H1 (cell line): ENCODE measurements around the gene MPP2. TPM values are rescaled to one million over a fixed set of nuclear protein-coding genes. Genes with fewer than 3 reads are reported as not detected.

ENCODE experiments used
- CTCF ChIA-PET: fragments of 300-600 bp; sonication (Branson Sonifier 250); formaldehyde crosslinking; loops from one replicate; lab custom pipeline; 2021; ENCODE audit not compliant: partially characterized antibody; lab: Charles Lee
- POLR2A ChIA-PET: fragments of 300-600 bp; sonication (Branson Sonifier 250); formaldehyde crosslinking; loops from one replicate; lab custom pipeline; 2021; ENCODE audit warnings: inconsistent platforms; ENCODE audit not compliant: partially characterized antibody; lab: Charles Lee
- DNase-seq, 2 experiments: peaks; one replicate each; pipeline versions ENCODE4 v3.0.0 to v3.0.0-alpha.2; 2010 to 2022; ENCODE audit warnings: low spot score in 2 of 2, low read depth in 1 of 2, mixed read lengths in 1 of 2
- FAIRE-seq: peaks from 2 replicates; lab custom pipeline; 2011; peaks lifted over from hg19 to GRCh38; lab: Jason Lieb, UNC
- H2AFZ ChIP-seq: 2 replicates; pipeline ENCODE4 v1.8.1; 2012; ENCODE audit warnings: low read length, inconsistent platforms
- H2AK5ac ChIP-seq: 2 replicates; pipeline ENCODE4 v1.6.1; 2013; ENCODE audit warnings: low read depth, low read length
- H2BK120ac ChIP-seq: replicated peaks from 2 replicates; pipeline ENCODE3; 2013; ENCODE audit warnings: low read depth, low read length, inconsistent platforms
- H2BK12ac ChIP-seq: 2 replicates; pipeline ENCODE4 v1.6.1; 2013; ENCODE audit warnings: low read depth, low read length
- H2BK15ac ChIP-seq: 2 replicates; pipeline ENCODE4 v1.6.1; 2013; ENCODE audit warnings: low read length
- H2BK20ac ChIP-seq: 2 replicates; pipeline ENCODE4 v1.6.1; 2013; ENCODE audit warnings: low read length
- H2BK5ac ChIP-seq: 2 replicates; pipeline ENCODE4 v1.6.1; 2013; ENCODE audit warnings: low read depth, low read length
- H3K14ac ChIP-seq: 2 replicates; pipeline ENCODE4 v1.6.1; 2013; ENCODE audit warnings: inconsistent platforms; ENCODE audit not compliant: insufficient read length
- H3K18ac ChIP-seq: 2 replicates; pipeline ENCODE4 v1.6.1; 2013; ENCODE audit warnings: low read length; ENCODE audit errors: extremely low read depth
- H3K23ac ChIP-seq: 2 replicates; pipeline ENCODE4 v1.6.1; 2013; ENCODE audit warnings: inconsistent platforms; ENCODE audit not compliant: insufficient read length
- H3K23me2 ChIP-seq: 2 replicates; pipeline ENCODE4 v1.6.1; 2013; ENCODE audit warnings: low read depth, low read length
- H3K27ac ChIP-seq: 2 replicates; pipeline ENCODE4 v1.6.1; 2011; ENCODE audit warnings: low read depth, low read length, inconsistent platforms
- H3K27me3 ChIP-seq, 4 experiments: replicated peaks in 1 of 4; 1 replicate in 1 of 4; 2 replicates in 3 of 4; pipeline versions ENCODE4 v1.6.1 to v1.8.1; 2011 to 2013; ENCODE audit warnings: low read length in 3 of 4, mild to moderate bottlenecking in 3 of 4, inconsistent platforms in 2 of 4, mixed read lengths in 2 of 4, moderate library complexity in 1 of 4; ENCODE audit not compliant: control insufficient read depth in 3 of 4, insufficient read depth in 3 of 4; ENCODE audit errors: extremely low read depth in 1 of 4
- H3K36me3 ChIP-seq, 4 experiments: 2 replicates each; pipeline versions ENCODE4 v1.6.1 to v1.8.1; 2011 to 2013; ENCODE audit warnings: mild to moderate bottlenecking in 4 of 4, low read length in 3 of 4, moderate library complexity in 2 of 4, control low read depth in 1 of 4, inconsistent platforms in 1 of 4; ENCODE audit not compliant: insufficient read depth in 4 of 4, control insufficient read depth in 2 of 4
- H3K4ac ChIP-seq: replicated peaks from 2 replicates; pipeline ENCODE3; 2013; ENCODE audit warnings: low read length, low read depth, mixed read lengths, inconsistent platforms; ENCODE audit not compliant: insufficient read length
- H3K4me1 ChIP-seq, 4 experiments: replicated peaks in 1 of 4; 1 replicate in 1 of 4; 2 replicates in 3 of 4; pipeline versions ENCODE4 v1.6.1 to v1.8.1; 2011 to 2013; ENCODE audit warnings: low read length in 3 of 4, inconsistent platforms in 2 of 4, mixed read lengths in 1 of 4; ENCODE audit not compliant: insufficient read depth in 4 of 4, control insufficient read depth in 3 of 4
- H3K4me2 ChIP-seq, 2 experiments: 2 replicates each; pipeline versions ENCODE4 v1.6.1 to v1.8.1; 2011 to 2013; ENCODE audit warnings: low read depth in 2 of 2, low read length in 2 of 2, control low read depth in 1 of 2, inconsistent platforms in 1 of 2, mild to moderate bottlenecking in 1 of 2; ENCODE audit not compliant: insufficient read depth in 1 of 2
- H3K4me3 ChIP-seq, 4 experiments: fragments of 200-600, 300-600 bp in 1 of 4; sonication (generic), shearing (Covaris generic), sonication (Bioruptor Twin) in 1 of 4; 2 replicates each; pipeline versions ENCODE4 v1.5.1 to v1.8.1; 2011 to 2016; ENCODE audit warnings: low read length in 4 of 4, low read depth in 3 of 4, control low read depth in 2 of 4, inconsistent platforms in 2 of 4, mild to moderate bottlenecking in 2 of 4, mixed read lengths in 1 of 4, moderate library complexity in 1 of 4; ENCODE audit not compliant: insufficient read depth in 2 of 4; ENCODE audit errors: extremely low read depth in 1 of 4
- H3K56ac ChIP-seq: replicated peaks from 2 replicates; pipeline ENCODE3; 2013; ENCODE audit warnings: low read depth, mild to moderate bottlenecking, mixed read lengths, low read length, inconsistent platforms; ENCODE audit not compliant: insufficient read length
- H3K79me1 ChIP-seq: 2 replicates; pipeline ENCODE4 v1.6.1; 2013; ENCODE audit warnings: low read depth, low read length, control low read depth
- H3K79me2 ChIP-seq, 2 experiments: 2 replicates each; pipeline versions ENCODE4 v1.6.1 to v1.8.1; 2012 to 2013; ENCODE audit warnings: low read length in 2 of 2, mild to moderate bottlenecking in 2 of 2, inconsistent platforms in 1 of 2; ENCODE audit not compliant: insufficient read depth in 2 of 2, control insufficient read depth in 1 of 2
- H3K9ac ChIP-seq, 4 experiments: replicated peaks in 1 of 4; 1 replicate in 1 of 4; 2 replicates in 3 of 4; pipeline versions ENCODE4 v1.6.1 to v1.8.1; 2011 to 2013; ENCODE audit warnings: low read depth in 3 of 4, low read length in 3 of 4, control low read depth in 2 of 4, mild to moderate bottlenecking in 2 of 4, moderate library complexity in 2 of 4, inconsistent platforms in 1 of 4; ENCODE audit errors: extremely low read depth in 1 of 4
- H3K9me3 ChIP-seq, 2 experiments: 2 replicates each; pipeline versions ENCODE4 v1.6.1 to v1.8.1; 2012 to 2013; ENCODE audit warnings: mild to moderate bottlenecking in 2 of 2, moderate library complexity in 2 of 2, control low read depth in 1 of 2, inconsistent platforms in 1 of 2, low read depth in 1 of 2, low read length in 1 of 2, mixed read lengths in 1 of 2; ENCODE audit not compliant: insufficient read depth in 2 of 2
- H4K20me1 ChIP-seq, 2 experiments: replicated peaks in 1 of 2; 2 replicates each; pipeline versions ENCODE3 to v1.8.1; 2011 to 2013; ENCODE audit warnings: inconsistent platforms in 2 of 2, low read length in 2 of 2, mild to moderate bottlenecking in 1 of 2; ENCODE audit not compliant: insufficient read depth in 2 of 2, control insufficient read depth in 1 of 2
- H4K5ac ChIP-seq: 2 replicates; pipeline ENCODE4 v1.6.1; 2013; ENCODE audit warnings: low read length, low read depth, mixed read lengths, inconsistent platforms; ENCODE audit not compliant: insufficient read length
- H4K8ac ChIP-seq: 2 replicates; pipeline ENCODE4 v1.8.0; 2013; ENCODE audit warnings: mild to moderate bottlenecking, moderate library complexity, low read length, inconsistent platforms; ENCODE audit not compliant: insufficient read depth; ENCODE audit errors: extremely low read depth
- H4K91ac ChIP-seq: replicated peaks from 2 replicates; pipeline ENCODE3; 2013; ENCODE audit warnings: low read length, mixed read lengths, inconsistent platforms; ENCODE audit not compliant: insufficient read length
- CTBP2 ChIP-seq: IDR thresholded peaks from 2 replicates; pipeline ENCODE4 v1.7.0; 2011; ENCODE audit warnings: borderline replicate concordance, mild to moderate bottlenecking, moderate library complexity, mixed read lengths, low read length; ENCODE audit not compliant: insufficient read depth, insufficient read length
- EP300 ChIP-seq, 2 experiments: IDR thresholded peaks; 1 replicate in 1 of 2; 2 replicates in 1 of 2; pipeline ENCODE4 v1.6.1; 2011 to 2012; ENCODE audit warnings: low read depth in 2 of 2, low read length in 2 of 2, mild to moderate bottlenecking in 2 of 2, borderline replicate concordance in 1 of 2, inconsistent platforms in 1 of 2, moderate library complexity in 1 of 2
- NRF1 ChIP-seq: IDR thresholded peaks from 2 replicates; pipeline ENCODE4 v1.6.1; 2011; ENCODE audit warnings: mild to moderate bottlenecking, low read depth, low read length, improper control_type of control experiment
- SP2 ChIP-seq: IDR thresholded peaks from 2 replicates; pipeline ENCODE4 v1.6.1; 2012; ENCODE audit warnings: mild to moderate bottlenecking, low read length, inconsistent platforms
- WGBS, 2 experiments: shearing (Covaris generic) in 1 of 2; methylation state at CpG; one replicate each; pipeline versions ENCODE4 v1.1.6 to v1.1.7; 2013 to 2015; ENCODE audit warnings: low lambda C conversion rate in 2 of 2, mixed read lengths in 2 of 2, inconsistent platforms in 1 of 2, low coverage in 1 of 2, missing lambda C conversion rate in 1 of 2; ENCODE audit not compliant: insufficient replicate concordance in 2 of 2, insufficient coverage in 1 of 2, insufficient read length in 1 of 2; ENCODE audit errors: extremely low coverage in 1 of 2, missing lambda C conversion rate in 1 of 2; 5-methylcytosine and 5-hydroxymethylcytosine counted together
- polyA plus RNA-seq, 7 experiments: library from polyadenylated mRNA; depleted of rRNA in 3 of 7; stranded (reverse) in 5 of 7; unstranded in 2 of 7; fragments of >200 nt in 5 of 7; fragments of 200-250 nt in 2 of 7; gene quantifications; 1 replicate in 5 of 7; 2 replicates in 1 of 7; 4 replicates in 1 of 7; pipeline versions ENCODE4 v1.2.1 to v1.2.3, GENCODE V29; 2011 to 2013; ENCODE audit warnings: missing spikeins in 2 of 7, mixed read lengths in 2 of 7
- total RNA-seq: library from RNA; stranded (reverse); fragmentation: NEBNext Ultra II Directional; extraction: Animal tissue kit (Norgen Biotek cat#: 25700); gene quantifications from 2 replicates; pipeline ENCODE4 v1.2.1, GENCODE V29; 2021

MPP2 gene
- total and polyA plus RNA-seq, 2 of the 8 experiments (the other 6 are each of a cell fraction or from before 2014, with no cell fraction given), result 30.9 to 34.1 TPM

GRCh38 chr17:43839670-43840108 lies 67.6 kb downstream of the MPP2 start:
- TF ChIP-seq EP300 (IDR thresholded peaks at IDR 0.05; ENCODE audit: borderline replicate concordance in 1 of 2, low read depth in 2 of 2, low read length in 2 of 2), result no peak
- no peak for TF ChIP-seq CTBP2
- TF ChIP-seq SP2, result no peak
- no peak for TF ChIP-seq NRF1
- TF ChIP-seq, all 59 proteins: peak for 0
- Histone ChIP-seq H3K18ac (no peak overlapping the region), H3K79me1 (no peaks in the 10 kb centered on the region), H3K4me2 (no peak overlapping the region), H3K9ac (no peak overlapping the region), H3K4me3 (no peak overlapping the region), H3K36me3 (no peaks in the 10 kb centered on the region), H3K9me3 (no peaks in the 10 kb centered on the region), H3K4ac (no peak overlapping the region), H3K79me2 (no peaks in the 10 kb centered on the region), H4K20me1 (no peaks in the 10 kb centered on the region), H2AK5ac (no peak overlapping the region), H3K27me3 (peaks cover 0 to 1% (median 0%) of the 10 kb centered on the region in 4 experiments; a peak in 2 of 7 replicates), H2BK12ac (no peak overlapping the region), H2BK20ac (no peak overlapping the region), H2BK5ac (no peak overlapping the region), H3K27ac (no peak overlapping the region), H4K5ac (no peak overlapping the region), H3K23me2 (no peaks in the 10 kb centered on the region), H2AFZ (0 out of 2 replicates have a peak overlapping the region, but pooled peaks have one; percentile 47), H3K23ac (no peak overlapping the region), H2BK120ac (no peak overlapping the region), H3K56ac (no peak overlapping the region), H4K91ac (no peak overlapping the region), H2BK15ac (no peak overlapping the region), H3K14ac (no peak overlapping the region), H3K4me1 (no peaks in the 10 kb centered on the region), H4K8ac (no peak overlapping the region)
- ChIA-PET POLR2A (interaction anchor here (1.1 to 2.7 kb wide), 2 partner anchors 14 to 49 kb away, joined by 4 to 8 read pairs; no protein-coding TSS in a partner anchor), CTCF (interaction anchor here (0.7 to 3.7 kb wide), 21 partner anchors 9 to 156 kb away, joined by 3 to 33 read pairs (median 5); no protein-coding TSS in a partner anchor)
- DNase-seq, result no peak
- 77% methylated on average over 5 of the region's 7 CpGs; no CpG with 5 or more reads in 1 of the 2 experiments for WGBS, 2 experiments
- no peak for FAIRE-seq
